Endothelial cell (in vitro differentiated cells): Measurements from ENCODE around the gene EFCAB11. TPM values are rescaled to one million over a fixed set of nuclear protein-coding genes. Genes with fewer than 3 reads are reported as not detected.

ENCODE experiments used
- DNase-seq: peaks from one replicate; pipeline ENCODE4 v3.0.0; 2021; ENCODE audit warnings: low spot score
- H3K27ac Mint-ChIP-seq: one replicate; pipeline ENCODE4 v1.8.0; 2021; ENCODE audit warnings: mixed read lengths, inconsistent platforms; ENCODE audit not compliant: unreplicated experiment
- H3K27me3 Mint-ChIP-seq: one replicate; pipeline ENCODE4 v1.8.0; 2021; ENCODE audit warnings: mild to moderate bottlenecking, moderate library complexity, mixed read lengths, inconsistent platforms; ENCODE audit not compliant: unreplicated experiment
- H3K36me3 Mint-ChIP-seq: one replicate; pipeline ENCODE4 v1.8.0; 2021; ENCODE audit warnings: mild to moderate bottlenecking, low read depth, mixed read lengths, inconsistent platforms; ENCODE audit not compliant: unreplicated experiment
- H3K4me1 Mint-ChIP-seq: one replicate; pipeline ENCODE4 v1.8.0; 2021; ENCODE audit warnings: mild to moderate bottlenecking, mixed read lengths, inconsistent platforms; ENCODE audit not compliant: unreplicated experiment
- H3K4me3 Mint-ChIP-seq: one replicate; pipeline ENCODE4 v1.8.0; 2021; ENCODE audit warnings: mild to moderate bottlenecking, mixed read lengths, inconsistent platforms; ENCODE audit not compliant: unreplicated experiment
- H3K9me3 Mint-ChIP-seq: one replicate; pipeline ENCODE4 v1.8.0; 2021; ENCODE audit warnings: mixed read lengths, inconsistent platforms; ENCODE audit not compliant: unreplicated experiment
- CTCF ChIP-seq: fragments of 200-600 bp; sonication (generic); IDR thresholded peaks from one replicate; pipeline ENCODE4 v1.5.0; 2021; ENCODE audit warnings: antibody characterized with exemption; ENCODE audit not compliant: unreplicated experiment
- total RNA-seq: library from RNA; stranded (reverse); fragmentation: NEBNext Ultra II Directional; extraction: Animal tissue kit (Norgen Biotek cat#: 25700); gene quantifications from one replicate; pipeline ENCODE4 v1.2.1, GENCODE V29; 2021; ENCODE audit not compliant: unreplicated experiment

The EFCAB11 gene
- total RNA-seq, 1 donor from 2014 or later, result 15.2 TPM

- Mint-ChIP-seq H3K4me1 (no peaks in the 10 kb centered on the region), H3K27ac (no peak overlapping the region), H3K27me3 (peaks cover 2% of the 10 kb centered on the region), H3K9me3 (no peaks in the 10 kb centered on the region), H3K4me3 (no peak overlapping the region), H3K36me3 (no peaks in the 10 kb centered on the region)
- DNase-seq, result no peak
- TF ChIP-seq CTCF, result no peak
These were observed 32.3 kb downstream of the EFCAB11 start for GRCh38 chr14:89922031-89922907.

GRCh38 chr14:89921346-89921745 lies 33.2 kb downstream of the EFCAB11 start:
- Mint-ChIP-seq H3K27me3 (peaks cover 2% of the 10 kb centered on the region), H3K9me3 (no peaks in the 10 kb centered on the region), H3K4me3 (no peak overlapping the region), H3K4me1 (no peaks in the 10 kb centered on the region), H3K27ac (no peak overlapping the region), H3K36me3 (no peaks in the 10 kb centered on the region)
- TF ChIP-seq CTCF, result no peak
- DNase-seq, result no peak

GRCh38 chr14:89920056-89920455 lies 34.5 kb downstream of the EFCAB11 start:
- Mint-ChIP-seq H3K27ac (no peak overlapping the region), H3K9me3 (no peaks in the 10 kb centered on the region), H3K36me3 (no peaks in the 10 kb centered on the region), H3K4me3 (no peak overlapping the region), H3K27me3 (peaks cover 2% of the 10 kb centered on the region), H3K4me1 (no peaks in the 10 kb centered on the region)
- DNase-seq, result no peak
- TF ChIP-seq CTCF, result no peak

GRCh38 chr14:89918721-89919120 lies 35.8 kb downstream of the EFCAB11 start:
- Mint-ChIP-seq H3K36me3 (no peaks in the 10 kb centered on the region), H3K27ac (no peak overlapping the region), H3K4me1 (no peaks in the 10 kb centered on the region), H3K4me3 (no peak overlapping the region), H3K27me3 (peaks cover 2% of the 10 kb centered on the region), H3K9me3 (no peaks in the 10 kb centered on the region)
- DNase-seq, result no peak
- TF ChIP-seq CTCF, result no peak

GRCh38 chr14:89915114-89915878 lies 39.2 kb downstream of the EFCAB11 start:
- H3K27me3 Mint-ChIP-seq, result no peaks in the 10 kb centered on the region
- H3K27ac Mint-ChIP-seq, result no peak overlapping the region
- H3K4me3 Mint-ChIP-seq, result no peak overlapping the region
- no peaks in the 10 kb centered on the region for H3K36me3 Mint-ChIP-seq
- H3K4me1 Mint-ChIP-seq, result no peaks in the 10 kb centered on the region
- peak; percentile 95 for TF ChIP-seq CTCF
- peak; percentile 59 for DNase-seq
- H3K9me3 Mint-ChIP-seq, result no peaks in the 10 kb centered on the region
